HG03439 (cell line): ENCODE measurements around the gene INHBB.
"Not testable (repeated sequence)": the region's sequence is repeated elsewhere in the genome, so short reads cannot be mapped to it uniquely, and the experiment has no call there.

Source experiments
- ATAC-seq: cut with Tn5 transposase; IDR thresholded peaks from one replicate; pipeline ENCODE4 v1.9.1; 2021; ENCODE audit warnings: mild to moderate bottlenecking, moderate library complexity; ENCODE audit not compliant: unreplicated experiment

Gene INHBB

GRCh38 chr2:120346026-120346666 is at the start of gene INHBB:
Gene INHBB (plus strand): TSS chr2:120346136. CDS start chr2:120346189, 53 bp downstream.
- ATAC-seq = no peak

GRCh38 chr2:120298173-120298835 is 47.6 kb upstream of the INHBB start:
- ATAC-seq = no peak

GRCh38 chr2:120299004-120299403 is 46.9 kb upstream of the INHBB start:
- ATAC-seq = no peak

GRCh38 chr2:120299561-120299960 is 46.4 kb upstream of the INHBB start:
- ATAC-seq = no peak

- no peak for ATAC-seq
These were observed 45.6 kb upstream of the INHBB start for GRCh38 chr2:120300385-120300784.

- ATAC-seq = no peak
These were observed 44.7 kb upstream of the INHBB start for GRCh38 chr2:120301284-120301683.

GRCh38 chr2:120302301-120302700 is 43.6 kb upstream of the INHBB start:
- no peak for ATAC-seq

GRCh38 chr2:120303177-120303576 is 42.8 kb upstream of the INHBB start:
- ATAC-seq = no peak

- ATAC-seq = no peak
These were observed 40.6 kb upstream of the INHBB start for GRCh38 chr2:120305296-120305695.

- ATAC-seq = no peak
These were observed 39.9 kb upstream of the INHBB start for GRCh38 chr2:120305937-120306490.

GRCh38 chr2:120307482-120307881 is 38.5 kb upstream of the INHBB start:
- no peak for ATAC-seq

GRCh38 chr2:120308038-120308910 is 37.7 kb upstream of the INHBB start:
- ATAC-seq = peak; percentile 48

- peak; percentile 42 for ATAC-seq
These were observed 35.8 kb upstream of the INHBB start for GRCh38 chr2:120310136-120310535.

GRCh38 chr2:120310841-120311240 is 35.1 kb upstream of the INHBB start:
- not testable (repeated sequence) for ATAC-seq

- ATAC-seq = no peak
These were observed 33.9 kb upstream of the INHBB start for GRCh38 chr2:120312076-120312475.

- no peak for ATAC-seq
These were observed 32.9 kb upstream of the INHBB start for GRCh38 chr2:120312860-120313694.

- ATAC-seq = no peak
These were observed 32.0 kb upstream of the INHBB start for GRCh38 chr2:120313695-120314615.

- ATAC-seq = no peak
These were observed 31.1 kb upstream of the INHBB start for GRCh38 chr2:120314690-120315366.
